DMS 273 (cell line): Measurements from ENCODE around the gene ZBTB46.
A peak's percentile ranks its signal among the peaks of the same experiment; 100 is the strongest.
"Not testable (repeated sequence)": the region's sequence is repeated elsewhere in the genome, so short reads cannot be mapped to it uniquely, and the experiment has no call there.

ENCODE experiments used
- DNase-seq: peaks from one replicate; lab custom pipeline; 2025; ENCODE audit not compliant: unreplicated experiment; lab: John Stamatoyannopoulos, UW

The ZBTB46 gene

GRCh38 chr20:63830841-63831588 is at the start of gene ZBTB46:
Gene ZBTB46 (minus strand): TSS chr20:63831264. CDS start chr20:63790757, 40,507 bp downstream.
- peak; percentile 86 for DNase-seq

DNA sequence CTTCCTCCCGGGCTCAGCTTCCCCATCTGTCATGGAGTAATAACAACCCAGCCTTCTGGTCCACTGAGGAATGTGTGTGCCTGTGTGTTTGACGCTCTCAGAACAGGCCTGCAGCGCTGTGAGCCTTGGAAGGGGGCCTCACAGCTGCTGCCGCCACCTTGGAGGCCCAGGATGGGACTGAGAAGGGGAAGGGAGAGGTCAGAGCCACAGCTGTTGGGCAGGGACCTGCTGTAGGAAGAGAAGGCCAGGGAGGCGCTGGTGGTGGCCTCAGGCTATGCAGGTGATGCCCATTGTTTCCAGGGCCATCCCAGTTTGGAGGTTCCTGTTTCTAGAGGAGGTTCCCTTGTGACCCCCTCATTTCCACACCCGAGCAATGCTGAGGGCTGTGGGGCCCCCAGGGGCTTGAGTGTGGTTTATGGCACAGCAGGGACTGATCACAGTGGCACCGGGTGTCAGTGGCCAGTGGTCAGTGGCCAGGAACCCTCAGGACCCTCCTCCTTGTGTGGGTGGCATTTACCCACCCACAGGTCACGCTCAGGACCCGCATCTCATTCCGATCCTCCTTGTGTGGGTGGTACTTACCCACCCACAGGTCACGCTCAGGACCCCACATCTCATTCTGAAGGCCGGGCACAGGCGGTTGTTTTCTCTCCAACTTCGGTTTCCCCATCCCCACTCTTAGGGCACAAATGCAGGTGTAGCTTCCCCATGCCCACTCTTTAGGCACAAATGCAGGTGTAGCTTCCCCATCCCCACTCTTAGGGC is 48.0 kb upstream of the ZBTB46 start:
- DNase-seq = peak; percentile 76

- no peak for DNase-seq
These were observed 46.8 kb upstream of the ZBTB46 start for GRCh38 chr20:63877755-63878470.

- DNase-seq = peak; percentile 73
These were observed 45.5 kb upstream of the ZBTB46 start for GRCh38 chr20:63876489-63877036.

DNA sequence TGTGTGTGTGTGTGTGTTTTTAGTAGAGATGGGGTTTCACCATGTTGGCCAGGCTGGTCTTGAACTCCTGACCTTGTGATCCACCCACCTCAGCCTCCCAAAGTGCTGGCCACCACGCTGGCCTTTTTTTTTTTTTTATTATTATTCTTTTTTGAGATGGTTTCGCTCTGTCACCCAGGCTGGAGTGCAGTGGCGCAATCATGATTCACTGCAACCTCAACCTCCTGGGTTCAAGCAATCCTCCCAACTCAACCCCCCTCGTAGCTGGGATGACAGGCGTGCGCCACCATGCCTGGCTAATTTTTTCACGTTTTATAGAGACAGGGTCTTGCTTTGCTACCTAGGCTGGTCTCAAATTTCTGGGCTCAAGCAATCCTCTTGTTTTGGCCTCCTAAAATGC is 43.2 kb upstream of the ZBTB46 start:
- DNase-seq = not testable (repeated sequence)

DNA sequence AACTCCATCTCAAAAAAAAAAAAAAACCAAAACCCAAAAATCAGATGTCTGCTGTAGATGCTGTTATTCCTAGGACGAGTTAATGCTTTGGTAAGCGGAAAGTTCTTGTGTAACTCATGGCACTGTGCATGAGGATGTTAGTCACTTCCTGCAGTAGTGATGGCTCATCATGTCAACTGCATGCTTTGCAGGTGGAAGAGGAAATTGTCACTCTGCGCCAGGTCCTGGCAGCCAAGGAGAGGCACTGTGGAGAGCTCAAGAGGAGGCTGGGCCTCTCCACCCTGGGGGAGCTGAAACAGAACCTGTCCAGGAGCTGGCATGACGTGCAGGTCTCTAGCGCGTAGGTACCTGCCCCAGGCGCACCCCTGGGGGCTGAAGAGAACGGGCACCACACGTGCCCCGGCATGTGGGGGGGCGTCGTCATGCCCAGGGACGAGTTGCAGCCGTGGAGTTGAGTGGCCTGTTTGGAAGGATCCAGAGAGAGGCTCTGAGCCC is 42.5 kb upstream of the ZBTB46 start:
- no peak for DNase-seq

GRCh38 chr20:63868264-63868663 is 37.2 kb upstream of the ZBTB46 start:
- no peak for DNase-seq

- not testable (repeated sequence) for DNase-seq
These were observed 36.0 kb upstream of the ZBTB46 start for GRCh38 chr20:63867042-63867441.

GRCh38 chr20:63864978-63865640 is 34.0 kb upstream of the ZBTB46 start, which contains the start of gene TPD52L2:
Gene TPD52L2 (plus strand): TSS chr20:63865270. CDS start chr20:63865366, 96 bp downstream.
- peak; percentile 99 for DNase-seq

- DNase-seq = no peak
These were observed 33.5 kb upstream of the ZBTB46 start for GRCh38 chr20:63864545-63864977.

- peak; percentile 91 for DNase-seq
These were observed 32.9 kb upstream of the ZBTB46 start for GRCh38 chr20:63863798-63864544.

DNA sequence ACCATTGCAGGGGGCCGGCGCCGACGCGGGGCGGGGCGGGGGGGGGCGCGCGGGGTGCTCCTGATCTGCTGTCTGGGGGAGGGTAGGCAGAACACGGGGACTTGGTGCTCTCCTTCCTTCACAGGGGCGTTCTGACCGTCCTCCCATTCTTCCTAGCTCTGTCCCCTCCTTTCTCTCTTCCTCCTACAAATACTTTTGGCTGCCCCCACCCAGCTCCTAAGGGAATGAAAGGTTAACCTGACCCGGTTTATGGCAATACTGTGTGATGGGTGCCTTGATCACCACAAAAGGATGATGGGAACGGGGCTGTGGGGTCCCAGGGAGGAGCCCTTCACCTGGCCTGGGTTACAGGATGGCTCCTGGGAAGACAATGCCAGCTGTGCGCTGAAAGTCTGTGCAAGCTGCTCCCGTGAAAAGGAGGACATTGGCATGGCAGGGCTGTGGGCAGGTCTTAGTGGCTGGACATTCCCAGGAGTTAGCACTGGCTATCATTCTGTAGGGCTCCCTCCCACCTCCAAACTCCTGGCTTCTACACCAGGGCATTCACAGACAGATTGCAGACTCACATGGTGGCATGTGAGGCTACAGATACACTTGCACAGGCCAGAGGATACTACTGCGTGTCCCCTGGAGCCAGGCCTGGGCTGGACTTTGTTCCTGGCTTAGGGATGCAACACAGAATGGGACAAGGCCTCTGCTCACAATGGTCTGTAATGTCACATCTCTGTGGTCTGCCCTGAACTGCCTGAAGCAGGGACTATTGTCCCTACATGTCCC is 32.1 kb upstream of the ZBTB46 start:
- DNase-seq = no peak

DNA sequence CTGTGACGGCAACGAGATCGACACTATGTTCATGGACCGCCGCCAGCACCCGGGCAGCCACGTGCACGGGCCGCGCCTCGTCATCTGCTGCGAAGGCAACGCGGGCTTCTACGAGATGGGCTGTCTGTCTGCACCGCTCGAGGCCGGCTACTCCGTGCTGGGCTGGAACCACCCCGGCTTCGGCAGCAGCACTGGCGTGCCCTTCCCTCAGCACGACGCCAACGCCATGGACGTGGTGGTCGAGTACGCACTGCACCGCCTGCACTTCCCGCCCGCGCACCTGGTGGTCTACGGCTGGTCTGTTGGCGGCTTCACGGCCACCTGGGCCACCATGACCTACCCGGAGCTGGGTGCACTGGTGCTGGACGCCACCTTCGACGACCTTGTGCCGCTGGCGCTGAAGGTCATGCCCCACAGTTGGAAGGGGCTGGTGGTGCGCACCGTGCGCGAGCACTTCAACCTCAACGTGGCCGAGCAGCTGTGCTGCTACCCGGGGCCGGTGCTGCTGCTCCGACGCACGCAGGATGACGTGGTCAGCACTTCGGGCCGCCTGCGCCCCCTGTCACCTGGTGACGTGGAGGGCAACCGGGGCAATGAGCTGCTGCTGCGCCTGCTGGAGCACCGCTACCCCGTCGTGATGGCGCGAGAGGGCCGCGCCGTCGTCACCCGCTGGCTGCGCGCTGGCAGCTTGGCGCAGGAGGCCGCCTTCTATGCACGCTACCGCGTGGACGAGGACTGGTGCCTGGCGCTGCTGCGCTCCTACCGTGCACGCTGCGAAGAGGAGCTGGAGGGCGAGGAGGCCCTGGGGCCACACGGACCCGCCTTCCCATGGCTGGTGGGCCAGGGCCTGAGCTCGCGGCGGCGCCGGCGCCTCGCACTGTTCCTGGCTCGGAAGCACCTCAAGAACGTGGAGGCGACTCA is 31.2 kb upstream of the ZBTB46 start:
- DNase-seq = no peak

GRCh38 chr20:63861365-63861934 is 30.4 kb upstream of the ZBTB46 start, which contains the start of gene ABHD16B:
Gene ABHD16B (plus strand): TSS chr20:63861498. CDS start chr20:63861541, 43 bp downstream.
- no peak for DNase-seq

DNA sequence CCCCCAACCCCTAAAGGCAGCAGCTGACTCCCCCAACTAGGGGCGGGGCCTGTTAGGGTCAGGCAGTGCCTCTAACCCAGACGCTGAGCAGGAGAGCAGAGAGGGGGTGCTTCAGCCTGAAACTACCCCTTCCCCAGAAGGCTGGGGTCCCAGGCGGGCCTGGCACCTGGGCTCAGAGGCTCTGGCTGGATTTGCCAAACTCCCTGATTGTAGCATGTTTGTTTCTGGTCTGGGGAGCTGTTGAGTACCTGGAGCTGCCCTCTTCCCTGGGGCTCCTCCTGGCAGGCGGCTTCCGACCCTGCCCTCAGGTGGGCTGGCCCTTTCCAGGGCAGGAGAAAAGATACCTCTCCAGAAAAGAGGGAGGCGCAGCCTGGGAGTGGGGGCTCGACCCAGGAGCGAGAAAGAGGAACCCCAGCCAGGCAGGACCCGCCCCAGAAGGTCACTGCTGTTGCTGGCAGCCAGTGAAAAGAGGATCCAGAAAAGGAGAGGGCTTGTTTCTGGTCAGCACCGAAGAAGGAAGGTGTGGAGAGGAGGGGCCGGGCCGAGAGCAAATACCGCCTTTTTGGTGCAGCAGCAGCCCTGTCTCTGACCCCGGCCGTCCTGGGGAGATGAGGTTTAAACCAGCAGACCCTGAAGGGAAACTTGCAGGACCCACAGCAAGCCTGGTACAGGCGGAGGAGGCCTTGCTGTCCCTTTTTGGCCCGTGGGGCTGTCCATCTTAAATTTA is 29.4 kb upstream of the ZBTB46 start:
- DNase-seq = no peak

- DNase-seq = no peak
These were observed 28.2 kb upstream of the ZBTB46 start for GRCh38 chr20:63859166-63859699.
